NT2/D1 (cell line): ENCODE measurements around the gene TMEM175.

ENCODE experiments used
- SUZ12 ChIP-seq: IDR thresholded peaks from 2 replicates; pipeline ENCODE4 v1.6.1; 2011; ENCODE audit not compliant: insufficient read length, insufficient read depth; ENCODE audit errors: extremely low read depth
- YY1 ChIP-seq: IDR thresholded peaks from 2 replicates; pipeline ENCODE4 v1.6.1; 2011; ENCODE audit not compliant: insufficient read length, insufficient read depth
- ZNF274 ChIP-seq: IDR thresholded peaks from 2 replicates; pipeline ENCODE4 v1.6.1; 2011; ENCODE audit warnings: mild to moderate bottlenecking, low read depth, low read length

DNA sequence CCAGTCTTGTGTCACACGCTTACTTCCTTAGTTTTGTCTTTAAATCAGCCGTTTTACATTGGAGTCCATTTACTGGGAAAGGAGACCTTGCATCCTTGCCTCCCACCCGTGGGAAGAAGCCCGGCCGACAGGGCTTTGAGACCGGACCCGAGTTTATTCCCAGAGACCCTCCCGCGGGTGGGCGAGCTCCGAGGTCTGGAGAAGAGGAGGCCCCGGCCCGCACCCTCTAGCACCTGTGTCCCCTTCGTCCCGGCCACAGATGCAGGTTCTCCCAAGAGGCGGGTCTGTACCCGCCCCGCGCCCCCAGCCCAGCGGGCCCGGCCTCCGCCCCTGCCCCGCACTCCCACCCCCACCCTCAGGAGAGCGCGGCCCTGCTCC is 64.7 kb downstream of the TMEM175 start:
- TF ChIP-seq YY1 = no peak
- no peak for TF ChIP-seq ZNF274
- TF ChIP-seq SUZ12 = no peak
